K562 (cell line): ENCODE results near the gene SLC24A2.

Experiments used
- RBFOX2 ChIP-seq: fragments of 200-400 bp; formaldehyde crosslinking; IDR thresholded peaks from 2 replicates; pipeline ENCODE4 v1.6.1; 2017; ENCODE audit warnings: low read depth, mild to moderate bottlenecking, low read length, moderate library complexity
- SOX6 ChIP-seq: fragments of 450-650 bp; IDR thresholded peaks from 2 replicates; pipeline ENCODE4 v1.6.1; 2014; ENCODE audit warnings: mild to moderate bottlenecking
- TF ChIP-seq, protein P1 (sequence below): fragments of 450-650 bp; IDR thresholded peaks from 2 replicates; pipeline ENCODE4 v1.6.1; 2016
- TF ChIP-seq, protein P2 (sequence below), 3 experiments: IDR thresholded peaks in 2 of 3; conservative IDR thresholded peaks in 1 of 3; 2 replicates each; pipeline ENCODE4 v1.5.1; 2011 to 2012; ENCODE audit warnings: low read length in 3 of 3, mild to moderate bottlenecking in 3 of 3, control low read depth in 2 of 3, improper control_type of control experiment in 1 of 3, inconsistent platforms in 1 of 3, low read depth in 1 of 3, mixed read lengths in 1 of 3, moderate library complexity in 1 of 3; ENCODE audit not compliant: insufficient read depth in 2 of 3
- TF ChIP-seq, protein P3 (sequence below): sonication (generic); formaldehyde crosslinking; IDR thresholded peaks from 2 replicates; pipeline ENCODE4 v1.9.0; 2022; ENCODE audit warnings: mild to moderate bottlenecking, missing genetic modification reagents
- TF ChIP-seq, protein P4 (sequence below): fragments of 450-650 bp; IDR thresholded peaks from 2 replicates; pipeline ENCODE4 v1.6.1; 2016; ENCODE audit warnings: antibody characterized with exemption
- TF ChIP-seq, protein P5 (sequence below): sonication (generic); formaldehyde crosslinking; IDR thresholded peaks from 2 replicates; pipeline ENCODE4 v1.9.0; 2022; ENCODE audit warnings: mild to moderate bottlenecking, missing genetic modification reagents

DNA sequence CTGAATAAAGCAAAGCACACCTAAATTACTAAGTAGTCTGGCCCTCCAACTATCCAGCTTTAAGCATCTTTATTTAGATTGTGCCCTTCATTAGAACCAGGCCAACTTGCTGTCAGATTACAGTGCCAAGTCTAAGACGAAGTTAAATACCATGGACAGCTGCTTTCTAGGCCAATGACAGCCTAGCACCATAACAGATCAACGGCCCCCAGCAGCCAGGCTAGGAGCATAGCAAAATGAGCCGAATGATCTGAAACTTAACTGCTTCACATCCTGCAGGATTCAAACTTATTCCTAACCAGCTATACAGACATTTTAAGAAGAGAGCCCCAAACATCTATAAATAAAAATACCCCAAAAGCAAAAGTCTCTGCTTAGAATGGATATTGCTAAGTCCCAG is 6.8 kb downstream of the SLC24A2 start:
- TF ChIP-seq, protein P1, sequence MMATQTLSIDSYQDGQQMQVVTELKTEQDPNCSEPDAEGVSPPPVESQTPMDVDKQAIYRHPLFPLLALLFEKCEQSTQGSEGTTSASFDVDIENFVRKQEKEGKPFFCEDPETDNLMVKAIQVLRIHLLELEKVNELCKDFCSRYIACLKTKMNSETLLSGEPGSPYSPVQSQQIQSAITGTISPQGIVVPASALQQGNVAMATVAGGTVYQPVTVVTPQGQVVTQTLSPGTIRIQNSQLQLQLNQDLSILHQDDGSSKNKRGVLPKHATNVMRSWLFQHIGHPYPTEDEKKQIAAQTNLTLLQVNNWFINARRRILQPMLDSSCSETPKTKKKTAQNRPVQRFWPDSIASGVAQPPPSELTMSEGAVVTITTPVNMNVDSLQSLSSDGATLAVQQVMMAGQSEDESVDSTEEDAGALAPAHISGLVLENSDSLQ: no peak
- TF ChIP-seq, protein P2, sequence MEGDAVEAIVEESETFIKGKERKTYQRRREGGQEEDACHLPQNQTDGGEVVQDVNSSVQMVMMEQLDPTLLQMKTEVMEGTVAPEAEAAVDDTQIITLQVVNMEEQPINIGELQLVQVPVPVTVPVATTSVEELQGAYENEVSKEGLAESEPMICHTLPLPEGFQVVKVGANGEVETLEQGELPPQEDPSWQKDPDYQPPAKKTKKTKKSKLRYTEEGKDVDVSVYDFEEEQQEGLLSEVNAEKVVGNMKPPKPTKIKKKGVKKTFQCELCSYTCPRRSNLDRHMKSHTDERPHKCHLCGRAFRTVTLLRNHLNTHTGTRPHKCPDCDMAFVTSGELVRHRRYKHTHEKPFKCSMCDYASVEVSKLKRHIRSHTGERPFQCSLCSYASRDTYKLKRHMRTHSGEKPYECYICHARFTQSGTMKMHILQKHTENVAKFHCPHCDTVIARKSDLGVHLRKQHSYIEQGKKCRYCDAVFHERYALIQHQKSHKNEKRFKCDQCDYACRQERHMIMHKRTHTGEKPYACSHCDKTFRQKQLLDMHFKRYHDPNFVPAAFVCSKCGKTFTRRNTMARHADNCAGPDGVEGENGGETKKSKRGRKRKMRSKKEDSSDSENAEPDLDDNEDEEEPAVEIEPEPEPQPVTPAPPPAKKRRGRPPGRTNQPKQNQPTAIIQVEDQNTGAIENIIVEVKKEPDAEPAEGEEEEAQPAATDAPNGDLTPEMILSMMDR (IDR thresholded peaks at IDR 0.05 in 2 of 3, conservative IDR thresholded peaks at IDR 0.05 in 1 of 3; ENCODE audit: insufficient read depth in 2 of 3, low read depth in 1 of 3, low read length in 3 of 3): no peak
- TF ChIP-seq, protein P3, sequence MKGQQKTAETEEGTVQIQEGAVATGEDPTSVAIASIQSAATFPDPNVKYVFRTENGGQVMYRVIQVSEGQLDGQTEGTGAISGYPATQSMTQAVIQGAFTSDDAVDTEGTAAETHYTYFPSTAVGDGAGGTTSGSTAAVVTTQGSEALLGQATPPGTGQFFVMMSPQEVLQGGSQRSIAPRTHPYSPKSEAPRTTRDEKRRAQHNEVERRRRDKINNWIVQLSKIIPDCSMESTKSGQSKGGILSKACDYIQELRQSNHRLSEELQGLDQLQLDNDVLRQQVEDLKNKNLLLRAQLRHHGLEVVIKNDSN (CRISPR knock-in tag): no peak
- TF ChIP-seq SOX6 (no peak), RBFOX2 (no peak)
- TF ChIP-seq, protein P4, sequence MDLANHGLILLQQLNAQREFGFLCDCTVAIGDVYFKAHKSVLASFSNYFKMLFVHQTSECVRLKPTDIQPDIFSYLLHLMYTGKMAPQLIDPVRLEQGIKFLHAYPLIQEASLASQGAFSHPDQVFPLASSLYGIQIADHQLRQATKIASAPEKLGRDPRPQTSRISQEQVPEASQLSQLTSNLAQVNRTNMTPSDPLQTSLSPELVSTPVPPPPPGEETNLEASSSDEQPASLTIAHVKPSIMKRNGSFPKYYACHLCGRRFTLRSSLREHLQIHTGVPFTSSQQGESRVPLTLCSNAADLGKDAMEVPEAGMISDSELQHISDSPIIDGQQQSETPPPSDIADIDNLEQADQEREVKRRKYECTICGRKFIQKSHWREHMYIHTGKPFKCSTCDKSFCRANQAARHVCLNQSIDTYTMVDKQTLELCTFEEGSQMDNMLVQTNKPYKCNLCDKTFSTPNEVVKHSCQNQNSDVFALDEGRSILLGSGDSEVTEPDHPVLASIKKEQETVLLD: no peak
- TF ChIP-seq, protein P5, sequence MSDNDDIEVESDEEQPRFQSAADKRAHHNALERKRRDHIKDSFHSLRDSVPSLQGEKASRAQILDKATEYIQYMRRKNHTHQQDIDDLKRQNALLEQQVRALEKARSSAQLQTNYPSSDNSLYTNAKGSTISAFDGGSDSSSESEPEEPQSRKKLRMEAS (CRISPR knock-in tag): no peak
